K562 (cell line): Measurements from ENCODE around the gene CFAP298. TPM values are rescaled to one million over a fixed set of nuclear protein-coding genes. Genes with fewer than 3 reads are reported as not detected.

Source experiments
- ATAC-seq: fragments of 200-7000 bp; cut with Tn5 transposase; 3 replicates; pipeline ENCODE4 v1.9.1; 2020; ENCODE audit warnings: moderate library complexity
- BruUV-seq: library from RNA; stranded (reverse); fragments of 400-500 nt; replicated peaks from 2 replicates; lab custom pipeline; 2021; lab: Mats Ljungman, UMichigan
- CTCF ChIA-PET: fragments of 300-600 bp; formaldehyde crosslinking; extraction: SDS; loops from one replicate; lab custom pipeline; 2021; ENCODE audit warnings: low intra/inter-chr PET ratio; lab: Yijun Ruan, JAX
- POLR2A ChIA-PET: fragments of 300-600, 350-650 bp; sonication (Branson Sonifier 250); formaldehyde crosslinking; extraction: SDS; loops from one replicate; lab custom pipeline; 2021; ENCODE audit warnings: antibody characterized with exemption, inconsistent platforms; lab: Yijun Ruan, JAX
- DNase-seq, 4 experiments: peaks; one replicate each; pipeline versions ENCODE4 v3.0.0 to v3.0.0-alpha.2; 2011 to 2018; ENCODE audit warnings: low spot score in 3 of 4, mixed read lengths in 3 of 4; ENCODE audit errors: extremely low read depth in 1 of 4
- FAIRE-seq: peaks from 2 replicates; lab custom pipeline; 2011; peaks lifted over from hg19 to GRCh38; lab: Jason Lieb, UNC
- H2AFZ ChIP-seq: 2 replicates; pipeline ENCODE4 v1.6.0; 2011; ENCODE audit warnings: low read depth, low read length, control low read depth, inconsistent platforms
- H3K27ac ChIP-seq: fragments of 200-600 bp; 3 replicates; pipeline ENCODE4 v1.8.0; 2011; ENCODE audit warnings: low read depth, mild to moderate bottlenecking, control low read depth, inconsistent platforms, low read length, moderate library complexity, mixed read lengths; ENCODE audit errors: extremely low read depth
- H3K27me3 ChIP-seq, 2 experiments: fragments of 300-600 bp in 1 of 2; 2 replicates in 1 of 2; 3 replicates in 1 of 2; pipeline versions ENCODE4 v1.6.0 to v1.8.0; 2011; ENCODE audit warnings: inconsistent platforms in 2 of 2, low read length in 2 of 2, mild to moderate bottlenecking in 1 of 2, mixed read lengths in 1 of 2, moderate library complexity in 1 of 2; ENCODE audit not compliant: control insufficient read depth in 2 of 2, insufficient read depth in 2 of 2
- H3K36me3 ChIP-seq: fragments of 300-600 bp; 3 replicates; pipeline ENCODE4 v1.8.0; 2011; ENCODE audit warnings: mild to moderate bottlenecking, low read length, inconsistent platforms; ENCODE audit not compliant: control insufficient read depth, insufficient read depth
- H3K4me1 ChIP-seq, 2 experiments: fragments of 200-600 bp in 1 of 2; replicated peaks in 1 of 2; 2 replicates in 1 of 2; 3 replicates in 1 of 2; pipeline versions ENCODE4 v1.5.1 to v1.8.0; 2011; ENCODE audit warnings: inconsistent platforms in 2 of 2, low read length in 2 of 2, mild to moderate bottlenecking in 1 of 2, mixed read lengths in 1 of 2, moderate library complexity in 1 of 2; ENCODE audit not compliant: control insufficient read depth in 2 of 2, insufficient read depth in 2 of 2
- H3K4me2 ChIP-seq: 2 replicates; pipeline ENCODE4 v1.6.1; 2011; ENCODE audit warnings: low read length, control low read depth, inconsistent platforms, mixed read lengths; ENCODE audit not compliant: insufficient read depth
- H3K4me3 ChIP-seq: fragments of 200-600 bp; sonication (generic), shearing (Covaris generic); 2 replicates; pipeline ENCODE4 v1.5.1; 2016; ENCODE audit warnings: control low read depth, inconsistent platforms
- H3K79me2 ChIP-seq: fragments of 200-600 bp; 3 replicates; pipeline ENCODE4 v1.8.0; 2011; ENCODE audit warnings: low read length, inconsistent platforms; ENCODE audit not compliant: control insufficient read depth, insufficient read depth
- H3K9ac ChIP-seq, 2 experiments: 2 replicates each; pipeline versions ENCODE4 v1.6.0 to v1.6.1; 2011; ENCODE audit warnings: low read depth in 2 of 2, low read length in 2 of 2, control low read depth in 1 of 2, inconsistent platforms in 1 of 2, mild to moderate bottlenecking in 1 of 2, mixed read lengths in 1 of 2; ENCODE audit not compliant: insufficient read depth in 1 of 2
- H3K9me1 ChIP-seq: one replicate; pipeline ENCODE4 v1.6.0; 2011; ENCODE audit warnings: inconsistent platforms, mild to moderate bottlenecking, low read length, moderate library complexity; ENCODE audit not compliant: control insufficient read depth, insufficient read depth
- H3K9me3 ChIP-seq: replicated peaks from 2 replicates; pipeline ENCODE4 v1.5.1; 2011; ENCODE audit warnings: low read depth, low read length, inconsistent platforms; ENCODE audit not compliant: control insufficient read depth, insufficient read depth
- H4K20me1 ChIP-seq: replicated peaks from 2 replicates; pipeline ENCODE4 v1.6.1; 2011; ENCODE audit warnings: low read length, inconsistent platforms, mixed read lengths; ENCODE audit not compliant: control insufficient read depth, insufficient read depth
- COPS2 ChIP-seq: fragments of 450-650 bp; conservative IDR thresholded peaks from 2 replicates; pipeline ENCODE4 v1.6.1; 2016; ENCODE audit warnings: mild to moderate bottlenecking, moderate library complexity
- ETV6 ChIP-seq, 3 experiments: fragments of 150-350 bp in 1 of 3; sonication (generic) in 1 of 3; formaldehyde crosslinking in 1 of 3; IDR thresholded peaks; 2 replicates each; pipeline versions ENCODE4 v1.6.1 to v1.8.0; 2014 to 2022; ENCODE audit warnings: borderline replicate concordance in 2 of 3, low read depth in 2 of 3, antibody characterized with exemption in 1 of 3, low read length in 1 of 3, mild to moderate bottlenecking in 1 of 3, missing genetic modification reagents in 1 of 3
- JUNB ChIP-seq: fragments of 450-650 bp; formaldehyde crosslinking; conservative IDR thresholded peaks from 2 replicates; pipeline ENCODE4 v1.4.0; 2020; ENCODE audit warnings: mild to moderate bottlenecking
- KLF16 ChIP-seq: IDR thresholded peaks from 2 replicates; pipeline ENCODE4 v1.6.1; 2016; ENCODE audit warnings: antibody characterized with exemption
- POU5F1 ChIP-seq: fragments of 150-350 bp; IDR thresholded peaks from 2 replicates; pipeline ENCODE4 v1.6.1; 2014; ENCODE audit warnings: borderline replicate concordance, low read length, low read depth, mild to moderate bottlenecking; ENCODE audit not compliant: partially characterized antibody
- TAL1 ChIP-seq: fragments of 450-650 bp; IDR thresholded peaks from 2 replicates; pipeline ENCODE4 v1.6.1; 2016; ENCODE audit warnings: mild to moderate bottlenecking
- ZNF24 ChIP-seq: fragments of 450-650 bp; IDR thresholded peaks from 2 replicates; pipeline ENCODE4 v1.6.1; 2016
- ZNF696 ChIP-seq: fragments of 250-450 bp; sonication (Bioruptor Pico); conservative IDR thresholded peaks from 2 replicates; pipeline ENCODE4 v1.4.0; 2020; ENCODE audit warnings: mild to moderate bottlenecking, moderate library complexity
- WGBS: fragments of 100-300 bp; shearing (Covaris generic); methylation state at CpG from one replicate; pipeline ENCODE4 v1.1.6; 2016; ENCODE audit warnings: low coverage, mixed read lengths; ENCODE audit not compliant: insufficient coverage; ENCODE audit errors: missing lambda C conversion rate; 5-methylcytosine and 5-hydroxymethylcytosine counted together
- in situ Hi-C: fragments of 300-500 bp; cut with MboI; formaldehyde crosslinking; loops from 4 replicates; pipeline ENCODE4 v1.15.0; 2018; ENCODE audit warnings: inconsistent platforms, mixed read lengths
- intact Hi-C: fragments of 100-400 bp; cut with micrococcal nuclease; formaldehyde crosslinking; loops from 2 replicates; pipeline ENCODE4 v1.14.2; 2022
- polyA plus RNA-seq, 8 experiments: library from polyadenylated mRNA; depleted of rRNA in 4 of 8; stranded (reverse) in 5 of 8; unstranded in 3 of 8; fragments of >200 nt; fragmentation: Nextera tagmentation in 2 of 8; fragmentation: Illumina TruSeq in 1 of 8; extraction: Ambion mirVana in 2 of 8; extraction: Trizol in 1 of 8; gene quantifications; 2 replicates each; pipeline versions ENCODE4 v1.2.1 to v1.2.3, GENCODE V29; 2011 to 2014; ENCODE audit warnings: inconsistent platforms in 1 of 8, missing spikeins in 1 of 8
- total RNA-seq, 7 experiments: library from RNA; depleted of rRNA in 6 of 7; stranded (reverse); fragments of >200 nt in 6 of 7; fragmentation: Illumina TruSeq in 2 of 7; extraction: Trizol in 2 of 7; gene quantifications; 2 replicates each; pipeline versions ENCODE4 v1.2.1 to v1.2.3, GENCODE V29; 2011 to 2021; ENCODE audit warnings: low replicate concordance in 1 of 7
- TF ChIP-seq, protein P1 (sequence below): IDR thresholded peaks from 2 replicates; pipeline ENCODE4 v1.6.1; 2012; ENCODE audit warnings: low read depth, low read length, improper control_type of control experiment, borderline replicate concordance
- TF ChIP-seq, protein P2 (sequence below): sonication (generic); formaldehyde crosslinking; IDR thresholded peaks from 2 replicates; pipeline ENCODE4 v1.8.1; 2023; ENCODE audit warnings: mild to moderate bottlenecking, missing genetic modification reagents
- TF ChIP-seq, protein P3 (sequence below): fragments of 450-650 bp; IDR thresholded peaks from 2 replicates; pipeline ENCODE4 v1.6.1; 2016
- TF ChIP-seq, protein P4 (sequence below): conservative IDR thresholded peaks from 2 replicates; pipeline ENCODE4 v1.6.1; 2011; ENCODE audit warnings: low read depth, mild to moderate bottlenecking, low read length; ENCODE audit not compliant: control insufficient read depth
- TF ChIP-seq, protein P5 (sequence below): fragments of 250-450 bp; sonication (Bioruptor Pico); IDR thresholded peaks from 2 replicates; pipeline ENCODE4 v1.5.0; 2020; ENCODE audit warnings: mild to moderate bottlenecking
- TF ChIP-seq, protein P6 (sequence below): fragments of 450-650 bp; formaldehyde crosslinking; IDR thresholded peaks from 2 replicates; pipeline ENCODE4 v1.4.0; 2022; ENCODE audit warnings: missing genetic modification characterization

The CFAP298 gene
- total and polyA plus RNA-seq, 9 of the 15 experiments (the other 6 are each of a cell fraction or from before 2014, with no cell fraction given): 31.4 to 178 (median 89.7) TPM

DNA sequence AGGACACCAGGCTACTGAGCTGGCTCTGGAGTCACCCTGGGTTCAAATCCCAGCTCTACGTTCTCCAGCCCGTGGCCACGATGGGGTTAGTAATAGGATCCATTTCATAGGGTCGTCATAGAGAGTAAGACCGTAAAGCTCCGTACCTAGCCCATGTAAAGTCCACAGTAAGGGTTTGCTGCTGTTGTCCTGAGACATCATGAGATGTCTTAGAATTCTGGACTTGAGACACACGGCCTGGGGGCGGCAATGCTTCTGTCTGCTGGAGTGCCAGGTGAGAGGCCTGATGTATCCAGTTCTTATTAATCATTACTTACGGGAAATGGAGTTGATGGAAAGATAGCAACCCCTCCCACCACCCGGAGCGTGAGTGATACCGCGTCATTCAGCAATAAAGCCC lies 30.4 kb downstream of the CFAP298 start:
- no peak for ATAC-seq
- Histone ChIP-seq H3K4me3 (no peak overlapping the region), H3K79me2 (no peaks in the 10 kb centered on the region), H3K4me1 (peaks cover 9 to 10% of the 10 kb centered on the region in 2 experiments; a peak in 4 of 5 replicates), H3K27me3 (peaks cover 52 to 63% of the 10 kb centered on the region in 2 experiments), H3K9me3 (no peaks in the 10 kb centered on the region), H3K36me3 (no peaks in the 10 kb centered on the region; the same call in 2 of the 3 replicates), H3K27ac (no peak overlapping the region), H4K20me1 (no peaks in the 10 kb centered on the region), H3K9me1 (no peaks in the 10 kb centered on the region), H3K9ac (no peak overlapping the region), H3K4me2 (peak overlapping the region; percentile 3; the same call in 1 of the 2 replicates), H2AFZ (0 out of 2 replicates have a peak overlapping the region, but pooled peaks have one; percentile 49)
- 7% methylated on average over 13 of the region's 13 CpGs for WGBS
- intact Hi-C loops (loop anchor here (10.0 kb wide), 1 partner anchor 287 kb away; the partner anchor contains the start of gene MRAP), in situ Hi-C loops (no loop called here)
- ChIA-PET POLR2A (interaction anchor here (0.7 to 1.3 kb wide), 2 partner anchors 10 to 187 kb away, joined by 3 read pairs; no protein-coding TSS in a partner anchor), CTCF (no interaction called here)
- BruUV-seq: no TSS peak
- FAIRE-seq: no peak
- no peak for DNase-seq
- TF ChIP-seq, protein P1, sequence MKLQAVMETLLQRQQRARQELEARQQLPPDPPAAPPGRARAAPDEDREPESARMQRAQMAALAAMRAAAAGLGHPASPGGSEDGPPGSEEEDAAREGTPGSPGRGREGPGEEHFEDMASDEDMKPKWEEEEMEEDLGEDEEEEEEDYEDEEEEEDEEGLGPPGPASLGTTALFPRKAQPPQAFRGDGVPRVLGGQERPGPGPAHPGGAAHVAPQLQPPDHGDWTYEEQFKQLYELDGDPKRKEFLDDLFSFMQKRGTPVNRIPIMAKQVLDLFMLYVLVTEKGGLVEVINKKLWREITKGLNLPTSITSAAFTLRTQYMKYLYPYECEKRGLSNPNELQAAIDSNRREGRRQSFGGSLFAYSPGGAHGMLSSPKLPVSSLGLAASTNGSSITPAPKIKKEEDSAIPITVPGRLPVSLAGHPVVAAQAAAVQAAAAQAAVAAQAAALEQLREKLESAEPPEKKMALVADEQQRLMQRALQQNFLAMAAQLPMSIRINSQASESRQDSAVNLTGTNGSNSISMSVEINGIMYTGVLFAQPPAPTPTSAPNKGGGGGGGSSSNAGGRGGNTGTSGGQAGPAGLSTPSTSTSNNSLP: no peak
- TF ChIP-seq, protein P2, sequence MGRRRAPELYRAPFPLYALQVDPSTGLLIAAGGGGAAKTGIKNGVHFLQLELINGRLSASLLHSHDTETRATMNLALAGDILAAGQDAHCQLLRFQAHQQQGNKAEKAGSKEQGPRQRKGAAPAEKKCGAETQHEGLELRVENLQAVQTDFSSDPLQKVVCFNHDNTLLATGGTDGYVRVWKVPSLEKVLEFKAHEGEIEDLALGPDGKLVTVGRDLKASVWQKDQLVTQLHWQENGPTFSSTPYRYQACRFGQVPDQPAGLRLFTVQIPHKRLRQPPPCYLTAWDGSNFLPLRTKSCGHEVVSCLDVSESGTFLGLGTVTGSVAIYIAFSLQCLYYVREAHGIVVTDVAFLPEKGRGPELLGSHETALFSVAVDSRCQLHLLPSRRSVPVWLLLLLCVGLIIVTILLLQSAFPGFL (CRISPR knock-in tag): no peak
- TF ChIP-seq, protein P3, sequence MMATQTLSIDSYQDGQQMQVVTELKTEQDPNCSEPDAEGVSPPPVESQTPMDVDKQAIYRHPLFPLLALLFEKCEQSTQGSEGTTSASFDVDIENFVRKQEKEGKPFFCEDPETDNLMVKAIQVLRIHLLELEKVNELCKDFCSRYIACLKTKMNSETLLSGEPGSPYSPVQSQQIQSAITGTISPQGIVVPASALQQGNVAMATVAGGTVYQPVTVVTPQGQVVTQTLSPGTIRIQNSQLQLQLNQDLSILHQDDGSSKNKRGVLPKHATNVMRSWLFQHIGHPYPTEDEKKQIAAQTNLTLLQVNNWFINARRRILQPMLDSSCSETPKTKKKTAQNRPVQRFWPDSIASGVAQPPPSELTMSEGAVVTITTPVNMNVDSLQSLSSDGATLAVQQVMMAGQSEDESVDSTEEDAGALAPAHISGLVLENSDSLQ: no peak
- TF ChIP-seq, protein P4, sequence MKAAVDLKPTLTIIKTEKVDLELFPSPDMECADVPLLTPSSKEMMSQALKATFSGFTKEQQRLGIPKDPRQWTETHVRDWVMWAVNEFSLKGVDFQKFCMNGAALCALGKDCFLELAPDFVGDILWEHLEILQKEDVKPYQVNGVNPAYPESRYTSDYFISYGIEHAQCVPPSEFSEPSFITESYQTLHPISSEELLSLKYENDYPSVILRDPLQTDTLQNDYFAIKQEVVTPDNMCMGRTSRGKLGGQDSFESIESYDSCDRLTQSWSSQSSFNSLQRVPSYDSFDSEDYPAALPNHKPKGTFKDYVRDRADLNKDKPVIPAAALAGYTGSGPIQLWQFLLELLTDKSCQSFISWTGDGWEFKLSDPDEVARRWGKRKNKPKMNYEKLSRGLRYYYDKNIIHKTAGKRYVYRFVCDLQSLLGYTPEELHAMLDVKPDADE: no peak
- no peak for TF ChIP-seq JUNB (CRISPR knock-in tag)
- TF ChIP-seq POU5F1: no peak
- no peak for TF ChIP-seq COPS2
- TF ChIP-seq ETV6 (IDR thresholded peaks at IDR 0.05; ENCODE audit: borderline replicate concordance in 1 of 2, low read depth in 2 of 2, low read length in 1 of 2): no peak
- no peak for TF ChIP-seq ETV6 (CRISPR knock-in tag; IDR thresholded peaks at IDR 0.05; ENCODE audit: borderline replicate concordance)
- TF ChIP-seq, protein P5, sequence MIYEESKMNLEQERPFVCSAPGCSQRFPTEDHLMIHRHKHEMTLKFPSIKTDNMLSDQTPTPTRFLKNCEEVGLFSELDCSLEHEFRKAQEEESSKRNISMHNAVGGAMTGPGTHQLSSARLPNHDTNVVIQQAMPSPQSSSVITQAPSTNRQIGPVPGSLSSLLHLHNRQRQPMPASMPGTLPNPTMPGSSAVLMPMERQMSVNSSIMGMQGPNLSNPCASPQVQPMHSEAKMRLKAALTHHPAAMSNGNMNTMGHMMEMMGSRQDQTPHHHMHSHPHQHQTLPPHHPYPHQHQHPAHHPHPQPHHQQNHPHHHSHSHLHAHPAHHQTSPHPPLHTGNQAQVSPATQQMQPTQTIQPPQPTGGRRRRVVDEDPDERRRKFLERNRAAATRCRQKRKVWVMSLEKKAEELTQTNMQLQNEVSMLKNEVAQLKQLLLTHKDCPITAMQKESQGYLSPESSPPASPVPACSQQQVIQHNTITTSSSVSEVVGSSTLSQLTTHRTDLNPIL (CRISPR knock-in tag): no peak
- TF ChIP-seq TAL1: no peak
- TF ChIP-seq, protein P6, sequence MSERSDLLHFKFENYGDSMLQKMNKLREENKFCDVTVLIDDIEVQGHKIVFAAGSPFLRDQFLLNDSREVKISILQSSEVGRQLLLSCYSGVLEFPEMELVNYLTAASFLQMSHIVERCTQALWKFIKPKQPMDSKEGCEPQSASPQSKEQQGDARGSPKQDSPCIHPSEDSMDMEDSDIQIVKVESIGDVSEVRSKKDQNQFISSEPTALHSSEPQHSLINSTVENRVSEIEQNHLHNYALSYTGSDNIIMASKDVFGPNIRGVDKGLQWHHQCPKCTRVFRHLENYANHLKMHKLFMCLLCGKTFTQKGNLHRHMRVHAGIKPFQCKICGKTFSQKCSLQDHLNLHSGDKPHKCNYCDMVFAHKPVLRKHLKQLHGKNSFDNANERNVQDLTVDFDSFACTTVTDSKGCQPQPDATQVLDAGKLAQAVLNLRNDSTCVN (CRISPR knock-in tag): no peak
- no peak for TF ChIP-seq ZNF696
- no peak for TF ChIP-seq KLF16
- TF ChIP-seq ZNF24: no peak
